HAP-1 (cell line): ENCODE measurements around the gene CRYL1.

Experiments used
- DNase-seq, 2 experiments: peaks; one replicate each; pipeline ENCODE4 v3.0.0-alpha.2; 2016 to 2020; ENCODE audit warnings: low spot score in 2 of 2
- H3K27me3 ChIP-seq: fragments of 250-450 bp; sonication (Bioruptor Pico); 2 replicates; pipeline ENCODE4 v1.5.1; 2020; ENCODE audit warnings: low read depth, mild to moderate bottlenecking, moderate library complexity
- H3K36me3 ChIP-seq: fragments of 250-450 bp; sonication (Bioruptor Pico); replicated peaks from 2 replicates; pipeline ENCODE4 v1.5.1; 2020; ENCODE audit warnings: mild to moderate bottlenecking
- H3K4me1 ChIP-seq: fragments of 250-450 bp; sonication (Bioruptor Pico); 2 replicates; pipeline ENCODE4 v1.5.1; 2020; ENCODE audit warnings: mild to moderate bottlenecking
- H3K4me3 ChIP-seq: fragments of 250-450 bp; sonication (Bioruptor Pico); 2 replicates; pipeline ENCODE4 v1.5.1; 2020; ENCODE audit warnings: mild to moderate bottlenecking, moderate library complexity
- H3K9me3 ChIP-seq: fragments of 250-450 bp; sonication (Bioruptor Pico); 2 replicates; pipeline ENCODE4 v1.5.1; 2020; ENCODE audit warnings: mild to moderate bottlenecking, moderate library complexity
- in situ Hi-C: fragments of 300-500 bp; cut with MboI; formaldehyde crosslinking; loops from 3 replicates; pipeline ENCODE4 v1.14.3; 2020; ENCODE audit warnings: low sequenced_read_pairs, inconsistent platforms, mixed read lengths

The CRYL1 gene

GRCh38 chr13:20426766-20427448 lies 98.8 kb downstream of the CRYL1 start:
- H3K4me3 ChIP-seq: no peak overlapping the region
- in situ Hi-C loops: no loop called here
- no peaks in the 10 kb centered on the region for H3K36me3 ChIP-seq
- DNase-seq: peak; percentile 49 to 63
- H3K4me1 ChIP-seq: peaks cover 14% of the 10 kb centered on the region
- no peaks in the 10 kb centered on the region for H3K9me3 ChIP-seq
- H3K27me3 ChIP-seq: no peaks in the 10 kb centered on the region

- peaks cover 14% of the 10 kb centered on the region for H3K4me1 ChIP-seq
- no peaks in the 10 kb centered on the region for H3K27me3 ChIP-seq
- H3K36me3 ChIP-seq: no peaks in the 10 kb centered on the region
- no peaks in the 10 kb centered on the region for H3K9me3 ChIP-seq
- peak in 1 of 2 experiments; percentile 65 for DNase-seq
- H3K4me3 ChIP-seq: no peak overlapping the region
- in situ Hi-C loops: no loop called here
These were observed 99.8 kb downstream of the CRYL1 start for GRCh38 chr13:20425819-20426219.

- DNase-seq: no peak
- H3K4me3 ChIP-seq: no peak overlapping the region
- H3K4me1 ChIP-seq: peaks cover 14% of the 10 kb centered on the region
- H3K36me3 ChIP-seq: no peaks in the 10 kb centered on the region
- in situ Hi-C loops: no loop called here
- H3K27me3 ChIP-seq: no peaks in the 10 kb centered on the region
- H3K9me3 ChIP-seq: no peaks in the 10 kb centered on the region
These were observed 100.7 kb downstream of the CRYL1 start for GRCh38 chr13:20424949-20425348.

GRCh38 chr13:20424559-20424852 lies 101.2 kb downstream of the CRYL1 start:
- in situ Hi-C loops: no loop called here

GRCh38 chr13:20422362-20422761 lies 103.3 kb downstream of the CRYL1 start:
- in situ Hi-C loops: no loop called here
- no peak for DNase-seq

More at GRCh38 chr13:20424559-20424852, 101.2 kb downstream of the CRYL1 start:
- no peak for DNase-seq
- H3K27me3 ChIP-seq: no peaks in the 10 kb centered on the region
- no peaks in the 10 kb centered on the region for H3K9me3 ChIP-seq
- H3K4me1 ChIP-seq: peaks cover 14% of the 10 kb centered on the region
- H3K36me3 ChIP-seq: no peaks in the 10 kb centered on the region
- H3K4me3 ChIP-seq: no peak overlapping the region

GRCh38 chr13:20420938-20421337 lies 104.7 kb downstream of the CRYL1 start:
- H3K4me3 ChIP-seq: no peak overlapping the region
- H3K27me3 ChIP-seq: no peaks in the 10 kb centered on the region
- peak in 1 of 2 experiments; percentile 21 for DNase-seq
- in situ Hi-C loops: no loop called here
- H3K4me1 ChIP-seq: peaks cover 3% of the 10 kb centered on the region
- H3K36me3 ChIP-seq: no peaks in the 10 kb centered on the region
- no peaks in the 10 kb centered on the region for H3K9me3 ChIP-seq

More at GRCh38 chr13:20422362-20422761, 103.3 kb downstream of the CRYL1 start:
- H3K9me3 ChIP-seq: no peaks in the 10 kb centered on the region
- no peaks in the 10 kb centered on the region for H3K36me3 ChIP-seq
- H3K4me1 ChIP-seq: peaks cover 14% of the 10 kb centered on the region
- H3K27me3 ChIP-seq: no peaks in the 10 kb centered on the region
- H3K4me3 ChIP-seq: no peak overlapping the region

GRCh38 chr13:20418953-20419352 lies 106.7 kb downstream of the CRYL1 start:
- no peaks in the 10 kb centered on the region for H3K9me3 ChIP-seq
- H3K4me1 ChIP-seq: no peaks in the 10 kb centered on the region
- DNase-seq: no peak
- H3K36me3 ChIP-seq: no peaks in the 10 kb centered on the region
- no peak overlapping the region for H3K4me3 ChIP-seq
- in situ Hi-C loops: no loop called here
- H3K27me3 ChIP-seq: no peaks in the 10 kb centered on the region

- no peaks in the 10 kb centered on the region for H3K27me3 ChIP-seq
- H3K36me3 ChIP-seq: no peaks in the 10 kb centered on the region
- in situ Hi-C loops: no loop called here
- H3K9me3 ChIP-seq: no peaks in the 10 kb centered on the region
- no peak for DNase-seq
- no peak overlapping the region for H3K4me3 ChIP-seq
- H3K4me1 ChIP-seq: no peaks in the 10 kb centered on the region
These were observed 109.4 kb downstream of the CRYL1 start for GRCh38 chr13:20416223-20416745.

- Histone ChIP-seq H3K9me3 (no peaks in the 10 kb centered on the region), H3K27me3 (no peaks in the 10 kb centered on the region), H3K4me3 (no peak overlapping the region), H3K4me1 (no peaks in the 10 kb centered on the region), H3K36me3 (no peaks in the 10 kb centered on the region)
- in situ Hi-C loops: no loop called here
- no peak for DNase-seq
These were observed 110.0 kb downstream of the CRYL1 start for GRCh38 chr13:20415694-20416107.

- DNase-seq: no peak
- Histone ChIP-seq H3K9me3 (no peaks in the 10 kb centered on the region), H3K36me3 (no peaks in the 10 kb centered on the region), H3K4me1 (no peaks in the 10 kb centered on the region), H3K4me3 (no peak overlapping the region), H3K27me3 (no peaks in the 10 kb centered on the region)
- in situ Hi-C loops: no loop called here
These were observed 110.4 kb downstream of the CRYL1 start for GRCh38 chr13:20415306-20415679.

- DNase-seq: no peak
- H3K4me1 ChIP-seq: no peaks in the 10 kb centered on the region
- in situ Hi-C loops: no loop called here
- H3K27me3 ChIP-seq: no peaks in the 10 kb centered on the region
- H3K4me3 ChIP-seq: no peak overlapping the region
- no peaks in the 10 kb centered on the region for H3K36me3 ChIP-seq
- H3K9me3 ChIP-seq: no peaks in the 10 kb centered on the region
These were observed 110.9 kb downstream of the CRYL1 start for GRCh38 chr13:20414546-20415305.

GRCh38 chr13:20412691-20413355 lies 112.8 kb downstream of the CRYL1 start:
- no peaks in the 10 kb centered on the region for H3K9me3 ChIP-seq
- H3K27me3 ChIP-seq: no peaks in the 10 kb centered on the region
- H3K4me1 ChIP-seq: no peaks in the 10 kb centered on the region
- H3K36me3 ChIP-seq: no peaks in the 10 kb centered on the region
- DNase-seq: no peak
- H3K4me3 ChIP-seq: no peak overlapping the region
- in situ Hi-C loops: no loop called here

GRCh38 chr13:20411638-20412342 lies 113.9 kb downstream of the CRYL1 start:
- Histone ChIP-seq H3K9me3 (no peaks in the 10 kb centered on the region), H3K27me3 (no peaks in the 10 kb centered on the region), H3K36me3 (no peaks in the 10 kb centered on the region), H3K4me3 (no peak overlapping the region), H3K4me1 (no peaks in the 10 kb centered on the region)
- no peak for DNase-seq
- in situ Hi-C loops: no loop called here
